ENCODE results near the gene ANKS1A. TPM values are rescaled to one million over a fixed set of nuclear protein-coding genes. Genes with fewer than 3 reads are reported as not detected.

Gene ANKS1A
- total RNA-seq, 2 experiments from 2014 or later, result 6.4 to 6.9 TPM

DNA sequence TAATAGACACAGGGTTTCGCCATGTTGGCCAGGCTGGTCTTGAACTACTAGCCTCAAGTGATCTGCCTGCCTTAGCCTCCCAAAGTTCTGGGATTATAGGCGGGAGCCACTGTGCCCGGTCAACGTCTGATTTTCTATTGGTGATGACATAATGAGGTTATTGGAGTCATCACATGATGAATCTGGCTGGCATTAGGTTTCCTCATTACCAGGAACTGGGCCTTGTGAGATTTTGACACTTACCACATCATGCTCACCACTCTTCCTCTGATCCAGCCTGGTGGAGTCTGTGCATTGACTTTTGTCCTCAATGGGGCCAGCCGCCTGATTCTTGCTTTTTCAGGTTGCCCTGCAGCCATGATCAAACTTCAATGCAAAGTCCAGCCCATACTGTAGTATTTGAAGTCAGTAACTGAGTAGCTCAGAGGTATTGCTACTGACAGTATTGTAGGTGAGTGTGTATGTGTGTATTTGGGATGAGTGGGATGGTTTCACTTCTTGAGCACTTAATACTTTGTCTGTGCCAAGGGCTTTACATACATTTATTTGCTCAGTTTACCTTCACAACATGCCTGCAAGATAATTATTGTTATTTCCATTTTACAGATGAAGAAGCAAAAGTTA, 16.0 kb downstream of the ANKS1A start:
- Mint-ChIP-seq H3K9me3 (no peaks in the 10 kb centered on the region), H3K4me3 (no peak overlapping the region), H3K4me1 (ENCODE audit: low read depth) (peaks cover 9% of the 10 kb centered on the region), H3K36me3 (ENCODE audit: low read depth) (no peaks in the 10 kb centered on the region), H3K27me3 (no peaks in the 10 kb centered on the region), H3K27ac (no peak overlapping the region)
- intact Hi-C loops (cut with DNase I, micrococcal nuclease), result no loop called here
- H3K36me3 ChIP-seq (ENCODE audit: insufficient read depth, low read length), result no peaks in the 10 kb centered on the region
- ATAC-seq (ENCODE audit: poor library complexity) (no peak), DNase-seq (no peak)
- no peaks in the 10 kb centered on the region for H3K9me3 ChIP-seq (ENCODE audit: control insufficient read depth in 1 of 2, insufficient read depth in 1 of 2, low read length in 2 of 2)
- H3K27ac ChIP-seq (ENCODE audit: low read depth in 1 of 2, low read length in 2 of 2), result no peak overlapping the region
- CTCF ChIA-PET, result no interaction called here
- no peak overlapping the region for H3K4me3 ChIP-seq (ENCODE audit: low read length)
- H3K4me1 ChIP-seq (ENCODE audit: insufficient read depth, low read length), result no peaks in the 10 kb centered on the region
- POLR2A ChIA-PET, result interaction anchor here (0.6 kb wide), 1 partner anchor 16 kb away, joined by 3 read pairs; the partner anchor contains the start of gene ANKS1A
- TF ChIP-seq, protein P1, sequence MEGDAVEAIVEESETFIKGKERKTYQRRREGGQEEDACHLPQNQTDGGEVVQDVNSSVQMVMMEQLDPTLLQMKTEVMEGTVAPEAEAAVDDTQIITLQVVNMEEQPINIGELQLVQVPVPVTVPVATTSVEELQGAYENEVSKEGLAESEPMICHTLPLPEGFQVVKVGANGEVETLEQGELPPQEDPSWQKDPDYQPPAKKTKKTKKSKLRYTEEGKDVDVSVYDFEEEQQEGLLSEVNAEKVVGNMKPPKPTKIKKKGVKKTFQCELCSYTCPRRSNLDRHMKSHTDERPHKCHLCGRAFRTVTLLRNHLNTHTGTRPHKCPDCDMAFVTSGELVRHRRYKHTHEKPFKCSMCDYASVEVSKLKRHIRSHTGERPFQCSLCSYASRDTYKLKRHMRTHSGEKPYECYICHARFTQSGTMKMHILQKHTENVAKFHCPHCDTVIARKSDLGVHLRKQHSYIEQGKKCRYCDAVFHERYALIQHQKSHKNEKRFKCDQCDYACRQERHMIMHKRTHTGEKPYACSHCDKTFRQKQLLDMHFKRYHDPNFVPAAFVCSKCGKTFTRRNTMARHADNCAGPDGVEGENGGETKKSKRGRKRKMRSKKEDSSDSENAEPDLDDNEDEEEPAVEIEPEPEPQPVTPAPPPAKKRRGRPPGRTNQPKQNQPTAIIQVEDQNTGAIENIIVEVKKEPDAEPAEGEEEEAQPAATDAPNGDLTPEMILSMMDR (IDR thresholded peaks at IDR 0.05), result no peak
- no peaks in the 10 kb centered on the region for H3K27me3 ChIP-seq (ENCODE audit: control insufficient read depth in 1 of 2, insufficient read depth in 2 of 2, low read length in 2 of 2)

DNA sequence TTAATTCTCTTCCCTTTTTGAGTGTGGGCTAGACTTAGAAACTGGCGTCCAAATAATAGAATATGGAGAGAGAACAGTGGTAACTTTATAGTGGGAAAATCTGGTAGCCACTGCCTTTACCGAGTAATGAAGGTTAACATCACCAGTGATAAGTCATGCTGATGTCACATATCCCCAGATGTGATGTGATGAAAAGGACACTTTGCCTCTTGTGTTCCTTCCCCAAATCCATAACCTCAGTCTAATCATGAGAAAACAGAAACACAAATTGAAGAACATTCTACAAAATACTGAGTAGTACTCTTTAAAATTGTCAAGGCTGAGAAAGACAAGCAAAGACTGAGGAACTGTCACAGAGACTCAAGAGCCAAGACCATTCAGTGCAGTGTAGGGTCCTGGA, 17.8 kb downstream of the ANKS1A start:
- intact Hi-C loops (cut with DNase I, micrococcal nuclease), result no loop called here
- Mint-ChIP-seq H3K27me3 (no peaks in the 10 kb centered on the region), H3K27ac (no peak overlapping the region), H3K4me1 (ENCODE audit: low read depth) (peaks cover 21% of the 10 kb centered on the region), H3K9me3 (no peaks in the 10 kb centered on the region), H3K4me3 (no peak overlapping the region), H3K36me3 (ENCODE audit: low read depth) (no peaks in the 10 kb centered on the region)
- Histone ChIP-seq H3K36me3 (ENCODE audit: insufficient read depth, low read length) (no peaks in the 10 kb centered on the region), H3K27me3 (ENCODE audit: control insufficient read depth in 1 of 2, insufficient read depth in 2 of 2, low read length in 2 of 2) (no peaks in the 10 kb centered on the region), H3K9me3 (ENCODE audit: control insufficient read depth in 1 of 2, insufficient read depth in 1 of 2, low read length in 2 of 2) (no peaks in the 10 kb centered on the region), H3K27ac (ENCODE audit: low read depth in 1 of 2, low read length in 2 of 2) (no peak overlapping the region), H3K4me3 (ENCODE audit: low read length) (no peak overlapping the region), H3K4me1 (ENCODE audit: insufficient read depth, low read length) (no peaks in the 10 kb centered on the region)
- POLR2A ChIA-PET, result no interaction called here
- CTCF ChIA-PET, result no interaction called here
- TF ChIP-seq, protein P1 (IDR thresholded peaks at IDR 0.05), result no peak
- DNase-seq, result no peak
- ATAC-seq (ENCODE audit: poor library complexity), result no peak

DNA sequence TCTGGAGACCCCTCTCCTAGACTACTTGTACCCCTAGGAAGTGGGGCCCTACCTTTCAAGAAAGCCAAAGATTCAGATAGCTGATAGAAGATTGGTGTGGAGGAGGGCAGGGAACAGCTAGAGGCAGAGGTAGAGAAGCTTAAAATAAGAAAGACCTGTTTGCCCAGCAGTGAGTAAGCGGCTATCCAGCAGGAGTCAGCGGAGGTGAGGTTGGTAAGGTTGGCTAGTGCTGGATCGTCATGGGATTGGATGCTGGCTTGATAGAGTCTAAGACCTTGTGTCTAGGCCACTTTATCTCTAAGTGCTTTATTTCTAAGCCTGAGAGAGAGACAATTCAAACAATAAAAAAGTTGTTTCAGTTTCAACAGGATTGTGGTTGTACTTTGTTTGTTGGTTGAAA, 19.1 kb downstream of the ANKS1A start:
- TF ChIP-seq, protein P1 (IDR thresholded peaks at IDR 0.05), result no peak
- Histone ChIP-seq H3K4me1 (ENCODE audit: insufficient read depth, low read length) (peaks cover 10% of the 10 kb centered on the region), H3K4me3 (ENCODE audit: low read length) (no peak overlapping the region), H3K36me3 (ENCODE audit: insufficient read depth, low read length) (no peaks in the 10 kb centered on the region), H3K27me3 (ENCODE audit: control insufficient read depth in 1 of 2, insufficient read depth in 2 of 2, low read length in 2 of 2) (no peaks in the 10 kb centered on the region), H3K9me3 (ENCODE audit: control insufficient read depth in 1 of 2, insufficient read depth in 1 of 2, low read length in 2 of 2) (no peaks in the 10 kb centered on the region), H3K27ac (ENCODE audit: low read depth in 1 of 2, low read length in 2 of 2) (no peak overlapping the region)
- ChIA-PET CTCF (no interaction called here), POLR2A (no interaction called here)
- Mint-ChIP-seq H3K27ac (no peak overlapping the region), H3K36me3 (ENCODE audit: low read depth) (no peaks in the 10 kb centered on the region), H3K9me3 (no peaks in the 10 kb centered on the region), H3K4me1 (ENCODE audit: low read depth) (peaks cover 34% of the 10 kb centered on the region), H3K4me3 (no peak overlapping the region), H3K27me3 (no peaks in the 10 kb centered on the region)
- DNase-seq, result no peak
- ATAC-seq (ENCODE audit: poor library complexity), result no peak
- intact Hi-C loops (cut with DNase I, micrococcal nuclease), result no loop called here
